Activated T-cell treated with anti-CD3 and anti-CD28 coated beads, Interleukin-2, amount 50 U/mL, for 72 hours (primary cell): ENCODE results near the gene TTC7B. TPM values are rescaled to one million over a fixed set of nuclear protein-coding genes. Genes with fewer than 3 reads are reported as not detected.
A peak's percentile ranks its signal among the peaks of the same experiment; 100 is the strongest.

ENCODE experiments used
- ATAC-seq, 2 donors: fragments of 150-1000 bp; cut with Tn5 transposase; replicated peaks in 1 of 2; 2 replicates each; pipeline ENCODE4 v1.10.0; 2021; ENCODE audit warnings: moderate library complexity in 2 of 2, mild to moderate bottlenecking in 1 of 2
- DNase-seq, 2 donors: peaks; one replicate each; pipeline ENCODE4 v3.0.0; 2021 to 2022; ENCODE audit warnings: mixed read lengths in 1 of 2
- H3K27ac Mint-ChIP-seq: one replicate; pipeline ENCODE4 v1.8.0; 2022; ENCODE audit warnings: mild to moderate bottlenecking, moderate library complexity, mixed read lengths
- H3K27me3 Mint-ChIP-seq: one replicate; pipeline ENCODE4 v1.8.0; 2022; ENCODE audit warnings: low read depth, mixed read lengths
- H3K36me3 Mint-ChIP-seq, 2 donors: one replicate each; pipeline ENCODE4 v1.8.0; 2022; ENCODE audit warnings: mixed read lengths in 2 of 2, mild to moderate bottlenecking in 1 of 2; ENCODE audit not compliant: insufficient read depth in 2 of 2
- H3K4me1 Mint-ChIP-seq: one replicate; pipeline ENCODE4 v1.8.0; 2022; ENCODE audit warnings: low read depth, mixed read lengths
- H3K4me3 Mint-ChIP-seq, 2 donors: one replicate each; pipeline ENCODE4 v1.8.0; 2022; ENCODE audit warnings: mild to moderate bottlenecking in 2 of 2, mixed read lengths in 2 of 2, moderate library complexity in 2 of 2
- H3K9me3 Mint-ChIP-seq, 2 donors: one replicate each; pipeline ENCODE4 v1.8.0; 2022; ENCODE audit warnings: mixed read lengths in 2 of 2
- total RNA-seq, 2 donors: library from RNA; stranded (reverse); gene quantifications; one replicate each; pipeline ENCODE4 v1.2.3, GENCODE V29; 2022

Gene TTC7B
- total RNA-seq, 2 donors from 2014 or later: 9.2 to 10.7 TPM

GRCh38 chr14:90511252-90511651 lies 305.0 kb downstream of the TTC7B start:
- DNase-seq: no peak
- no peak overlapping the region for H3K4me3 Mint-ChIP-seq
- H3K9me3 Mint-ChIP-seq: no peaks in the 10 kb centered on the region
- no peaks in the 10 kb centered on the region for H3K4me1 Mint-ChIP-seq
- ATAC-seq: no peak
- no peaks in the 10 kb centered on the region for H3K36me3 Mint-ChIP-seq
- no peak overlapping the region for H3K27ac Mint-ChIP-seq
- peaks cover 19% of the 10 kb centered on the region for H3K27me3 Mint-ChIP-seq

DNA sequence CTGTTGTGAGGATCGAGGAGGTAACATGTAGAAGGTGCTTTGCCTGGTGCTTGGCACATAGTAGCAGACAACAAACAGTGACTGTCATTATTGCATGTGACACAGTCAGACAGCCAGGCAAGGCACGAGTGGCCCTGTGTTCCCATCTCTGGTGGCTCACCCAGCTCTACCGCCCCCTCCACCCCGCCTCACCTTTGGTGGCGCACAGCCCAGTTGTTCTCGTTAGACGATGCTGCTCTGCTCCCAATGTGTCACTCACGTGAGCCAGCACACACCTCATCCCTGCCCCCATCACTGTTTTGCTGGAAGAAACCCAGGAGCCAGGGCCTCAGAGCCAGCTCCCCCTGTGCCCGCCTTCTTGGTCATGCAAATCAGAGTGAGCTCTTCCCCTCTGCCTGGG lies 306.1 kb downstream of the TTC7B start:
- Mint-ChIP-seq H3K36me3 (no peaks in the 10 kb centered on the region), H3K4me1 (no peaks in the 10 kb centered on the region), H3K4me3 (no peak overlapping the region), H3K9me3 (no peaks in the 10 kb centered on the region), H3K27ac (no peak overlapping the region), H3K27me3 (peaks cover 19% of the 10 kb centered on the region)
- ATAC-seq (no peak), DNase-seq (no peak)

DNA sequence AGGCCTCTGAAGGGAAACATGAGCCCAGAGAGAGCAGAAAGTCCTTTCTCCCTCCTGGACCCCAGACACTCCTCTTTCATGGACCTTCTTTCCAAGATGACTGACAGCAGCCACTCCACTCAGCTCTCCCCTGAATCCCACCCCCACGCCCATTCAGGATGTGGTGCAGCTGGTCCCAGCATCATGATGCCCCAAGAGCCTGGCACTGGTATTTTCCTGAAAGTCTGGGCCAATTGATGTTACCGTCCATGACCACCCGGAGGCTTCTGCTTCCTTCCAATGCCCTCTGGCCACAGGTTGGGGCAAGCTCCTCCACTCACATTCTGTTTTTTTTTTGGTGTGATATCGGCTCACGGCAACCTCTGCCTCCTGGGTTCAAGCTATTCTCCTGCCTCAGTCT lies 306.8 kb downstream of the TTC7B start:
- ATAC-seq: no peak
- no peak overlapping the region for H3K4me3 Mint-ChIP-seq
- no peak overlapping the region for H3K27ac Mint-ChIP-seq
- peaks cover 19% of the 10 kb centered on the region for H3K27me3 Mint-ChIP-seq
- no peaks in the 10 kb centered on the region for H3K36me3 Mint-ChIP-seq
- DNase-seq: no peak
- H3K4me1 Mint-ChIP-seq: no peaks in the 10 kb centered on the region
- H3K9me3 Mint-ChIP-seq: no peaks in the 10 kb centered on the region

DNA sequence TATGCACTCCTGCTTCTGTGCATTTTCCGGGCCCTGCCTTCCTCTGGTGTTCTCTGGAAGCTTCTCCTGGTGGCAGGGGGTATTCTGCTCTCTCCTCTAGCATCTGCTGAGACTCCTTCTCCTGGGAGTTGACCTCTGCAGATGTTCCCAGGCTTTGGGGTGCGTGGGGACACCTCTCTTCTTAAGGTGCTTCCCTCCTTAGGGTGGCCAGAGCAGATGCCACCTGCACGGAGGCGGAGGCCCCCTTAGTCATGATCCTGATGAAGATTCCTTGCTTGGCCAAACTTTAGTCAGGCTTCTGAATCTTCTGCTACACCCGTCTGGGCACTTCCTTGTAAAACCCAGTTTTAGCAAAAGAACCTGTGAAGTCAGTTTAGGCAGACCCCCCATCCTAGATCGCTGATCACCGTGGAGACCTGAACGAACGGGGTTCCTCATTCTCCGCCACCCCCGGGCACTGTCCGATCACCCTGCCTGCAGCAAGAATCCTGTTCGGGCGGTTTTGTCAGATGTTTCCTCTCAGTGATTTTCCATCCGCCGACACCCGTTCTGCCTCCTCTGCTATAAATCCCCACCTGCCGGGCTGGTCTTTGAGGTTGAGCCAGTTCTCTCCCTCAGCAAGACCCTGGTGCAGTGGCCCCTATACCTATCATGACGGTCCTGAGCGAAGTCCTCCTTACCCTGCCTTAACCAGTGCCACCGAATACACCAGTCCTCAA lies 307.5 kb downstream of the TTC7B start:
- DNase-seq (no peak), ATAC-seq (no peak)
- no peaks in the 10 kb centered on the region for H3K4me1 Mint-ChIP-seq
- no peak overlapping the region for H3K27ac Mint-ChIP-seq
- H3K36me3 Mint-ChIP-seq: no peaks in the 10 kb centered on the region
- H3K4me3 Mint-ChIP-seq: no peak overlapping the region
- no peaks in the 10 kb centered on the region for H3K9me3 Mint-ChIP-seq
- H3K27me3 Mint-ChIP-seq: peaks cover 19% of the 10 kb centered on the region

GRCh38 chr14:90508036-90508435 lies 308.2 kb downstream of the TTC7B start:
- no peaks in the 10 kb centered on the region for H3K9me3 Mint-ChIP-seq
- H3K27me3 Mint-ChIP-seq: peaks cover 21% of the 10 kb centered on the region
- no peaks in the 10 kb centered on the region for H3K36me3 Mint-ChIP-seq
- H3K4me3 Mint-ChIP-seq: no peak overlapping the region
- DNase-seq (no peak), ATAC-seq (no peak)
- no peaks in the 10 kb centered on the region for H3K4me1 Mint-ChIP-seq
- H3K27ac Mint-ChIP-seq: no peak overlapping the region

DNA sequence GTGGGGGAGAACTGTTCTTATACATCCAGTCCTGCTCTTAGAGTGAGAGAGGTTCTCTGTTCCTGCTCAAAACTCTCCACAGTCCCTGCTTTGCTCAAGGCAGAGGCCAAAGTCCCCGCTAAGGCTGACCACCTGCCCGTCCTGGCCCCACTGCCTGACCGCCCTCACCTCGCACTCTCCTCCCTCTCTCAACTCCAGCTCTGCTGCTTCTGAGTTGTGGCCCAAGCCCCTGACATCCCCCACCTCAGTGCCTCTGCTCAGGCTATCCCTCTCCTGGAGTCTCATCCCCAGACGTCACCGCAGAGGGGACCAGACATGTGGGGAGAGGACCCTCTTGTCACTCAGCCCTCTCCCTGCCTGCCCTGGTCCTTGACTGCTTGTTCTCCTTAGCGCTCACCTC lies 308.8 kb downstream of the TTC7B start:
- H3K9me3 Mint-ChIP-seq: no peaks in the 10 kb centered on the region
- DNase-seq: no peak
- peaks cover 27% of the 10 kb centered on the region for H3K27me3 Mint-ChIP-seq
- no peak for ATAC-seq
- H3K27ac Mint-ChIP-seq: no peak overlapping the region
- no peaks in the 10 kb centered on the region for H3K4me1 Mint-ChIP-seq
- H3K36me3 Mint-ChIP-seq: no peaks in the 10 kb centered on the region
- no peak overlapping the region for H3K4me3 Mint-ChIP-seq

- DNase-seq: no peak
- no peaks in the 10 kb centered on the region for H3K9me3 Mint-ChIP-seq
- no peak overlapping the region for H3K4me3 Mint-ChIP-seq
- no peaks in the 10 kb centered on the region for H3K4me1 Mint-ChIP-seq
- no peak for ATAC-seq
- H3K36me3 Mint-ChIP-seq: no peaks in the 10 kb centered on the region
- no peak overlapping the region for H3K27ac Mint-ChIP-seq
- peaks cover 34% of the 10 kb centered on the region for H3K27me3 Mint-ChIP-seq
Observed at GRCh38 chr14:90506748-90507147, 309.5 kb downstream of the TTC7B start.

DNA sequence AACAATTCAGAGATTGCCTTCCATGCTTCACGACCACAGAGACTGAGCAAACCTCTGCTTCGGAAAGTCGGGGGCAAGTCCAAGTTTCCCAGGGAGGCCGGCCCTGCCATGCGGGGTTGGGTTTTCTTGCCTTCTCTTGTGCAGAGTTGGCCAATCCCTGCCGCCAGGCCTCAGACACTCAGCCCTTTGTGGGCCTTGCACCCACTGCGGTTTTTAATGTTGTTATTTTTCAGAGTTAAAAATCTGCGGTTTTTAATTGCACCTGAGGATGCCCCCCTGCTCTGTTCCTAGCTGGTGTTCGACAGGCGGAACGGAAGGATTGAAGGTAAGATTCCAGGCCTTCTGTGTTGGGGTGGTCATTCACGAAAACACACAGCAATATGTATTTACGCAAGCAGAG lies 310.7 kb downstream of the TTC7B start:
- Mint-ChIP-seq H3K9me3 (no peaks in the 10 kb centered on the region), H3K27me3 (peaks cover 34% of the 10 kb centered on the region), H3K4me1 (no peaks in the 10 kb centered on the region), H3K4me3 (no peak overlapping the region), H3K36me3 (no peaks in the 10 kb centered on the region), H3K27ac (no peak overlapping the region)
- no peak for DNase-seq
- no peak for ATAC-seq

- Mint-ChIP-seq H3K9me3 (no peaks in the 10 kb centered on the region), H3K27ac (no peak overlapping the region), H3K4me3 (no peak overlapping the region), H3K36me3 (no peaks in the 10 kb centered on the region), H3K4me1 (no peaks in the 10 kb centered on the region), H3K27me3 (peaks cover 36% of the 10 kb centered on the region)
- no peak for DNase-seq
- no peak for ATAC-seq
Observed at GRCh38 chr14:90504643-90505042, 311.6 kb downstream of the TTC7B start.

DNA sequence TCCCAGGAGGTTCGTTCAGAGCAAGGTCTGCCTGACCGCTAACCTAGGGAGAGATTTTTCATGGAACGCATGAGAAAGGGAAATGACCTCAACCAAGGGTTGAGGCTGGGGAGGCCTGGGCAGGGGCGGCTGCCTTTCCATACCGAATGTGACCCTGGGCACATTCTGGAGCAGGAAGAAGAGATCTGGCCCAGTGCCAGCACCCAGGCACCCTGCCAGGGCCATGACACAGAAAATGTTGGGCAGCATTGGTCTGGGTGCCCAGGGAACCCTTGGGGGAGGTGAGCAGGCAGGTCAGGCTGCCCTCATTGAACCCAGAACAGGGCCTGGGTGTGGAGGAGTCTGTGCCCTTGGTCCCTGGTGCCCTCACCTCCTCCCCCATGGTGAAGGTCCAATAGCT lies 312.6 kb downstream of the TTC7B start:
- Mint-ChIP-seq H3K36me3 (no peaks in the 10 kb centered on the region), H3K27me3 (peaks cover 35% of the 10 kb centered on the region), H3K4me1 (no peaks in the 10 kb centered on the region), H3K9me3 (no peaks in the 10 kb centered on the region), H3K4me3 (no peak overlapping the region), H3K27ac (no peak overlapping the region)
- DNase-seq: no peak
- ATAC-seq: no peak

GRCh38 chr14:90502760-90503159 lies 313.5 kb downstream of the TTC7B start:
- no peak for DNase-seq
- Mint-ChIP-seq H3K27me3 (peaks cover 36% of the 10 kb centered on the region), H3K27ac (no peak overlapping the region), H3K4me3 (no peak overlapping the region), H3K36me3 (no peaks in the 10 kb centered on the region), H3K9me3 (no peaks in the 10 kb centered on the region), H3K4me1 (no peaks in the 10 kb centered on the region)
- no peak for ATAC-seq

- Mint-ChIP-seq H3K27me3 (peaks cover 31% of the 10 kb centered on the region), H3K4me1 (no peaks in the 10 kb centered on the region), H3K9me3 (no peaks in the 10 kb centered on the region), H3K27ac (no peak overlapping the region), H3K36me3 (no peaks in the 10 kb centered on the region), H3K4me3 (peak overlapping the region; percentile 12 to 18)
- ATAC-seq (no peak), DNase-seq (no peak)
Observed at GRCh38 chr14:90500665-90501370, 315.4 kb downstream of the TTC7B start.

- H3K36me3 Mint-ChIP-seq: no peaks in the 10 kb centered on the region
- ATAC-seq: no peak
- H3K9me3 Mint-ChIP-seq: no peaks in the 10 kb centered on the region
- no peak overlapping the region for H3K4me3 Mint-ChIP-seq
- H3K27me3 Mint-ChIP-seq: peaks cover 31% of the 10 kb centered on the region
- no peak for DNase-seq
- no peak overlapping the region for H3K27ac Mint-ChIP-seq
- H3K4me1 Mint-ChIP-seq: no peaks in the 10 kb centered on the region
Observed at GRCh38 chr14:90499908-90500664, 316.1 kb downstream of the TTC7B start.
